Panc1 (cell line): ENCODE results near the gene SARDH.

ENCODE experiments used
- REST ChIP-seq, 2 experiments: IDR thresholded peaks; 2 replicates each; pipeline ENCODE4 v1.6.1; 2011 to 2012; ENCODE audit warnings: low read depth in 2 of 2, control low read depth in 1 of 2, low read length in 1 of 2, mild to moderate bottlenecking in 1 of 2, moderate library complexity in 1 of 2; ENCODE audit not compliant: insufficient read depth in 1 of 2
- TCF7L2 ChIP-seq: IDR thresholded peaks from 2 replicates; pipeline ENCODE4 v1.6.1; 2011; ENCODE audit warnings: mild to moderate bottlenecking, low read depth, low read length, inconsistent platforms
- TF ChIP-seq, protein P1 (sequence below): fragments of 450-650 bp; IDR thresholded peaks from 2 replicates; pipeline ENCODE4 v1.5.1; 2017; ENCODE audit warnings: mild to moderate bottlenecking

- TF ChIP-seq, protein P1, sequence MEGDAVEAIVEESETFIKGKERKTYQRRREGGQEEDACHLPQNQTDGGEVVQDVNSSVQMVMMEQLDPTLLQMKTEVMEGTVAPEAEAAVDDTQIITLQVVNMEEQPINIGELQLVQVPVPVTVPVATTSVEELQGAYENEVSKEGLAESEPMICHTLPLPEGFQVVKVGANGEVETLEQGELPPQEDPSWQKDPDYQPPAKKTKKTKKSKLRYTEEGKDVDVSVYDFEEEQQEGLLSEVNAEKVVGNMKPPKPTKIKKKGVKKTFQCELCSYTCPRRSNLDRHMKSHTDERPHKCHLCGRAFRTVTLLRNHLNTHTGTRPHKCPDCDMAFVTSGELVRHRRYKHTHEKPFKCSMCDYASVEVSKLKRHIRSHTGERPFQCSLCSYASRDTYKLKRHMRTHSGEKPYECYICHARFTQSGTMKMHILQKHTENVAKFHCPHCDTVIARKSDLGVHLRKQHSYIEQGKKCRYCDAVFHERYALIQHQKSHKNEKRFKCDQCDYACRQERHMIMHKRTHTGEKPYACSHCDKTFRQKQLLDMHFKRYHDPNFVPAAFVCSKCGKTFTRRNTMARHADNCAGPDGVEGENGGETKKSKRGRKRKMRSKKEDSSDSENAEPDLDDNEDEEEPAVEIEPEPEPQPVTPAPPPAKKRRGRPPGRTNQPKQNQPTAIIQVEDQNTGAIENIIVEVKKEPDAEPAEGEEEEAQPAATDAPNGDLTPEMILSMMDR = no peak
- TF ChIP-seq REST (IDR thresholded peaks at IDR 0.05; ENCODE audit: insufficient read depth in 1 of 2, low read depth in 2 of 2, low read length in 1 of 2) (no peak), TCF7L2 (no peak)
These were observed 89.0 kb downstream of the SARDH start for GRCh38 chr9:133649194-133649593.
